NK-92 treated with Interleukin-12 subunit alpha and Interleukin-12 subunit beta, amount 100 ng/mL, for 24 hours (cell line): ENCODE measurements around the gene STX4.
"Not testable (repeated sequence)": the region's sequence is repeated elsewhere in the genome, so short reads cannot be mapped to it uniquely, and the experiment has no call there.

Experiments used
- DNase-seq: peaks from one replicate; lab custom pipeline; 2025; lab: John Stamatoyannopoulos, UW

Gene STX4

DNA sequence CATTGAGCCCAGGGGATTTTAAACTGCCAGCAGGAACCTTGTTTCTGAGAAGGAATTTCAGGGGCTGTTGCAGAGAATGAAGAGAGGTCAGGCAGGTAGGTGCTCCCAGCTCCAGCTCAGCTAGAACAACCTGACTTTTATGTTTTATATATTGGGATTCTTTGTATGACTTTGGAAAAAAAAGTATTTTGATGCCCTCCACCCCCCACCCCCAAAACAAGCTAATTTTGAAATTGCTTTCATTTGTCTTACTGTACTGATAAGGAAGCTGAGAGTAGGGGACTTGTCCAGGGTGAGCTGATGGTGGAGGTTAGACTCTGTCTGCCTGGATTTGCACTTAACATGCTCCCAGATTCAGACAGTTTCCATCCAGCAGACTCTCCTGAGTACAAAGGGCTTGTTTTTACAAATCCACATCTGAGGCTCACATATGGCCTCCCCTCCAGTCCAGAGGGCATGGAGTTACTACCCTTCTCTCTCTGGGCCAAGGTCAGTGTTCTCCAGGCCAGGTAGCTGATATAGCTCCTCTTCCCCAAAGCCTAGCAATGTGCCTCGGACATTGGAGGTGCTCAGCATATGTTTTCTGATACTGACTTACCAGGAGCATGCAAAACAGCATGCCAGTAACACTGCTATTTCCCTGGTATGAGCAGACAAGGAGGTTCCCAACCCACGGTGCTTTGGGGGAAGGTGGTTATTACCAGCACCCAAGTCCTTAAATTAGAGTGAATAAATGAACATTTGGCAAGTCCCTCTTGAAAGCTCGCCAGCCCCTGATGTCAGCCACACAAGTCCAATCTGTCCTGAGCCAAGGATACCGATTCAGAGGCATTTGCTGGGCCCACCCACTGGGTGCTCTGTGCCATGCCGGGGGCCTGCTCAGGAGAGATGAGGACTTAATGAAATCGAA is 34.3 kb upstream of the STX4 start:
- no peak for DNase-seq

DNA sequence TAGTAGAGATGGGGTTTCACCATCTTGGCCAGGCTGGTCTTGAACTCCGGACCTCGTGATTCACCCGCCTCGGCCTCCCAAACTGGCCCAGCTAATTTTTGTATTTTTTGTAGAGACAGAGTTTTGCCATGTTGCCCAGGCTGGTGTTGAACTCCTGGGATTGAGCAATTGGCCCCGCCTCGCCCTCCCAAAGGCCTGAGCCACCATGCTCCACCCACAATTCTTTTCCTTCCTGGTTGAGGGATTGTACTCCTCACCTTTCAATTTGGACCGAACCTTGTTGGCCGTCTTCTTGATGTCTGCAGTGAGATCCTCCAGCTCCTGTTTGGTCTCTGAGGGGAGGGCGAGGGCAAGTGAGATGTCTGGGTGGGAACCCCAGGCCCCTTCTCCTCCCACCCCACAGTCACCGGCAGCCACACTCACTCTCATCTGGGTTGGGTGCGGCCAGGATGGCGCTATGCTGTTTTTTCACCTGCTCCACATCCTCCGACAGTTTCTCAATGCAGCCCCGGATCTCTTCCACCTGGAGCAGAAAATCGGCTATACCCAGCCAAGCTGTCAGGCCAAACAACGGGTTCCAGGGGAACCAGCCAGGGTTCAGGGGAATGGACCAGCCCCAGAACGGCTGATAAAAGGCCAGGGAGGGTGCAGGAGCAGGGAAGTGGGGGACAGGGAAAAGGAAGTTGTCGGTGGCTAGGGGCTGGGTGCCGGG is 32.5 kb upstream of the STX4 start:
- no peak for DNase-seq

DNA sequence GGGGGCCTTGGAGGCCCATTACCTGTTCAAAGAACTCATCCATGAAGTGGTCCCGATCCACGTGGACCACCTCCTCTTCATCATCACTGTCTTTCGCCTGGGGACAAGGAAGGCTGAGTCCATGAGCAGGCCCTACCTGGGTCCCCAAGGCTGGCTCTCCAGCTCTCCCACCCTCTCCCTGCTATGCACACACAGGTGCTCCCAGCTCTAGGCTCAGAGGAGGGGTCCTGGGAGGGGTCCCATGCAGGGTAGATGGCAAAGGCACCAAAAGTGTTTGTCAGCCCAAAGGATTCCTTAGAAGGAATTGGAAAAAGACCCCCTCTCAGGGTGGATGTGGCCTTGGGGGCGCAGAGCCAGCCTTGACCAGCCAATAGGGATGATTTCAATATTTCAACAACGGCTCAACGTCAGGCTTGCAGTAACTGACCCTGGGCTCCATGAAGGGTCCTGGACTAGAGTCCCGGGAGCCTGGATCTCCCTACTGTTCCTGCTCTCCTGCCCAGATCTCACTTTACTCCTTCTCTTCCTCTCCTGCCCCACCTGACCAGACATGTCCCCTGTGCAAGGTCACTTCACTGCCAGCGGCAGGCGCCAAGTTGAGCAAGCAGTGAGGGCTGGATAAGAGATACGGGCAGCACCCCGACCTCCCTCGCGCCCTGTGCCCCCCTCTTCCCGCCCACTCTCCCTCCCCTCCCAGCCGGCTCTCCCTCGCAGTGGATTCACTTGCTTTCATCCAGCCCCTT is 31.7 kb upstream of the STX4 start:
- DNase-seq: no peak

DNA sequence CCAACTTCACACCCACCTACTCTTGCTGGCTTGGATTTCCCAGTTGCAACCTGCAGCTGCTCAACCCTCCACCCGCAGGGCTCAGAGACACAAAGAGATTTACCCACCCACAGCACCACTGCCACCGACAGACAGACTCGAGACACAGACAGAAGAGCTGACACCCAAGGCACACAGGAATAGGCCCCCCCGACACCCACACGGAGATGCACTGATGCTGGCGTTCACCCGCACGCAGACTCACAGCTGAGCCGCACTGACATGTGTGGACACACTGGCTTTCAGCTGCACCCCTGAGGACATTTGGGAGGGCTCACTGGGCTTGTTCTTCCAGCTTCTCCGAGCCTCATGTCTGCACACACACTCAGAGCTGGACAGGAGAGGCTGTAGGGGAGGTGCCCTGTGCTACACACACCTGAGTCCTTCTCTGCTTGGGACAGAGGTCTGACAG is 31.1 kb upstream of the STX4 start:
- no peak for DNase-seq

DNA sequence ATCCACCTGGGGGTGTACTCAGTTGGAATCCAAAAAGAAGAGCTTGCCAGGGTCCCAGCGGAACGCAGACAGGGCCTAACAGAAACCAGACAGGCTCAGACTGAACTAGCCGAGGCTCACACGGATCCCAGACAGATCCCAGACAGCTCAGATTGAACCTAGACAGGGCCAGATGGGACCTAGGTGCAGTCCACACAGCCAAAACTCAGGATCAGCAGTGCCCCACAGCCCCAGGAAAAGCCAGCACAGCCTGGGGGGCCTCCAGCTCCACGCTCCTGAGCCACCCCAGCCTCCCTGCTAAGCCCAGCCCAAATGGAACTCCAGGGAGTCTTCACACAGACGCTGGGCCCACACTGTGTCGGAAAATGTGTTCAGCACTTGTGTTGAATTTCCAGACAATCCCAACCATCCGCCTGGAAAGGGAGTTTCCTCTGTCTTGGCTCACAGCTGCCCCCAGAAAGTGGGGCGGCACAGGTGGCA is 30.5 kb upstream of the STX4 start:
- DNase-seq: no peak

DNA sequence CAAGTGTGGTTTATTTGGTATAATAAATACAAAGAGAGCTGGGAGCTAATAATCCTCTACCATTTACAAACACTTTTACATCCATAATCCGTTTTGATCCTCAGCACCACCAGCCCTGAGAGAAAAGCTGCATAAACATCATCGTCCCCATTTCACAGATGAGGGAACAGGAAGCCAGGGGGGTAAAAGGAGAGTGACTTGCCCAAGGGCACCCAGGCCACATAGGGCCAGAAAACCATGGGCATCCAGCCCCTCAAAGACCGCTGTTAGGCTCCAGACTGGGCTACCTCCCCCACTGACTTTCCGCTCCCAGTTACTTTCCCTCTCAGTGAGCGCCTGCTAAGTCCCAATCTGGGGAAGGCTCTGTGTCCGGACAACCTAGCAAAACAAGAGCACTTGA is 29.6 kb upstream of the STX4 start:
- DNase-seq: no peak

DNA sequence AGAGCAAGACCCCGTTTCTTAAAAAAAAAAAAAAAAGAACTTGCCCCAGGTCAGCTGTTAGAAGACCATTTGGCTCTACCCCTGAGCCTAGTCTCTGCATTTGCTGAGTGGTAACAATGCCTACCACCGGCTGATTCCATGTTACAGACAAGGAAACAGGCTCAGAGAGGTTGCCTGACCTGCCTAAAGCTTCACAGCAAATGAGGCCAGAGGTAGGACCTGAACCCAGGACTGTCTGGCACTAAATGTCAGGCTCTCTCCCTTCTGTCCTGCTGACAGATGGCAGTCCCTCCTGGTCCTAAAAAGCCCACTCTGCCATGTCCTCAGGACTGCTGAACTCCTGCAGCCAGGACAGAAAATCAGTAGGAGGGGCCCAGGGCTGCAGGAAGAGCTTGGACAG is 28.7 kb upstream of the STX4 start:
- no peak for DNase-seq

DNA sequence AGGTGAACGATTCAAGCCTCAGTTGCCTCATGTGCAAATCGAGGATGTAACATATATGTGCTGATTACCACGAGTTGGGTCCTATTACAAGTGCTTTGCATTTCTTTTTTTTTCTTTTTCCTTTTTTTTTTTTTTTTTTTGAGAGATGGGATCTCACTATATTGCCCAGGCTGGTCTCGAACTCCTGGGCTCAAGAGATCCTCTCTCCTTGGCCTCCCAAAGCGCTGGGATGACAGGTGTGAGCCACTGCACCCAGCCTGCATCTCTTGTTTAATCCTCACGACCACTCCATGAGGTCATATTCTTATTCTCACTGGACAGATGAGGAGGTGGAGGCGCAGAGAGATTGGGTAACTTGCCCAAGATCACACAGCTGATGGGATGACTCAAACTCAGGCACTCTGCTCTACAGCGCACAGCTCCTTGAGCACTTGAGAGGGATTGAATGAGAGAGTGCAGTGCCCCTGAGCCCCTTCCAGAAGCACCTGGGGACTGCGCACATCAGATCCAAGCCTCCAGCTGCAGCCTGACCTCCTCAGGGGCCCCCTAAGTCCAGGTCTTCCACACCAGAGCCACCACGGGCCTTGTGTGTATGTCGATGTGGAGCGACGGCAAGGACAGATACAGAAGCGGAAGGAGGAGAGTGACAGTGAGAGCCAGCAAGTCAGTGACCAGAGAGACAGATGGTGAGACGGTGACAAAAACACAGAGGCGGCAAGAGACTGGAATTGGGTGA is 27.8 kb upstream of the STX4 start:
- no peak for DNase-seq

DNA sequence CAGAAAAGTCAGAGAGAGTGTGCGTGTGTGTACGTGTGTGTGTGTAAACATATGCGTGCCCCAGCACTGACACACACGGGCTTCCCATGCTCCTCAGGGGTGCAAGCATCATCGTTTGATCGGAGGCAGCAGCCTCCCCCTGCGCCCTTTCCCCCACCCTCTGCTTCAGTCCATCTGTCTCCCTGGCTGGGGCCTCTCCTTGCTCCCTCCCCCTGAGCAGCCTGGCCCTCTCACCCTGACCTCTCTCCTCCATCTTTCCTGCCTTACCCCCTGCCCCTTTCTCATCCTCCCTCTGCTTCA is 27.3 kb upstream of the STX4 start:
- DNase-seq: no peak

DNA sequence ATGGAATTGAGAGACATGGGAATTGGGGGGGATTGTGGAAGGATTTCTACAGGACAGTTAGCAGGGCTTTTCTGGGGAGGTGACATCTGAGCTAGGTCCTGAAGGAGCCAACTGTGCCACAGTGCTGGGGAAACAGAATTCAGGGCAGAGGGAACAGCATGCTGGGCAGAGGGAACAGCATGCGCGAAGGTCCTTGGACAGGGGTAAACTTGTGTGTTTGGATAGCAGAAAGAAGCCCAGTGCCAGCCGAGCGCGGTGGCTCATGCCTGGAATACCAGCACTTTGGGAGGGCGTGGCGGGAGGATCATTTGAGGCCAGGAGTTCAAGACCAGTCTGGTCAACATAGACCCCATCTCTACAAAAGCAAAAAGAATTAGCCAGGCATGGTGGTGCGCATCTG is 26.8 kb upstream of the STX4 start:
- no peak for DNase-seq

DNA sequence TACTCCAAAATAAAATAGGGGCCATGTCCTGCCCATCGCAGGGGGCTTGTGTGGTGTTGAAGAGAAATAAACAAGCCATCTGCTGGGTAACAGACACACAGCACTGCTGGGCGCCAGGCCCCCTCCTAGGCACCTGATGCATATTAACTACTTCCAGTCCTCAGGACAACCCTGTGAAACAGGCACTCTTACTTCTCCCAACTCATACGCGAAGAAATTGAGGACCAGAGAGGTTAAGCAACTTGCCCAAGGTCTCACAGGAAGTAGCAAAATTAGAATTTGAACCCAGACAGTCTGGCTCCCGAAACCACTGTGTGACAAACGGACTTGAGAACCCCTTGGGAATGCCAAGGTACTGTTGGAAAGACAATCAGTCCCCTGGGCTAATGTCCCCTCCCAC is 25.7 kb upstream of the STX4 start:
- DNase-seq: no peak

DNA sequence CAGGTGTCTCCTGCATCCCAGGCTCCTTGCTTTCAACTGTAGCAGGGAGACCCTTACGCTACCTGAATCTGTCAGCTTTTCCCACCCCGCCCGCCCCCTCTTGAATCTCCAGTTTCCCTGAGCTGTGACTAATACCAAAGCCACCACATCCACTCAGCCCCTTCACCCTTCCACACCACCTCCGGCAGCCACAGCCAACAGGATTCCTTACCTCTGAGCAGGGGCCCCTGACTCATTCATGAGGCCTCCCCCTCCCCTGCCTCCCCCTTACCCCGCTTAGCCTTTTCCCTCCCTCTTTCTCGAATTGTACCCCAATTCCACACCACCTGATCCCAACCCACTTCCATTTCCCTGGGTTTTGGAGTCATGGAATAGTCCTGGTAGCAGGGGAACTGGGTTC is 25.2 kb upstream of the STX4 start:
- DNase-seq: no peak

DNA sequence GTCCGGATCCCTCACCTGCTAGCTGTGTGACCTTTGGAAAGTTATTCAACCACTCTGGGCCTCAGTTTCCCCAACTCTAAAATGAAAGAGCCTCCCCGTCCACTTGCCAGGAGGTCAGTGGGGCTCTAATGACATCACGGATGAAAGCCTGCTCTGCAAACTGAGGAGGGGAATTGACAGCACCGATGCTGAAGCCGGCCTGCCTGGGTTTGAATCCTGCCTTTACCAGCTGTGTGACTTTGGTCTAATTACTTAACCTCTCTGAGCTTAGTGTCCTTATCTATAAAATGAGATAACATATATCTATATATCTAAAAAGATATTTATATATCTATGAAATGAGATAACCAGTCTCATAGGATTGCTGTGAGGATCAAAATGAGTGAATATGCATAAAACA is 24.8 kb upstream of the STX4 start:
- no peak for DNase-seq

DNA sequence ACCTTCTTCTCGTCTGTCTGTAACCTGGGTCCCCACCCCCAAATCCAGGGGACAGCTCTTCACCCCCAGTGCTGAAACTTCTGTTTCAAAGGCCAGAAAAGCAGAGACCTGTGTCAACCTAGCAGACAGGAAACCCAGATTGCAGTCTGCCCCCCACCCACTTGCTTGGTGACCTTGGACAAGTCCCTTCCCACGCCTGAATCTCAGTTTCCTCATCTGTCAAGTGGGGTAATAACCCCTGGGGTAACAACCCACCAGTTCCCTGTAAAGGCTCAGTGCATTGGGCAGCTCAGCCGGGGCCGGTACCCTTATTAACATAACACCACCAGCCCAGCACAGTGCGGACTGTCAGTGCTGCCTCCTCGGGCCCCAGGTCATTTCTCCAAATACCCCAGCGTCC is 24.2 kb upstream of the STX4 start:
- DNase-seq: no peak

DNA sequence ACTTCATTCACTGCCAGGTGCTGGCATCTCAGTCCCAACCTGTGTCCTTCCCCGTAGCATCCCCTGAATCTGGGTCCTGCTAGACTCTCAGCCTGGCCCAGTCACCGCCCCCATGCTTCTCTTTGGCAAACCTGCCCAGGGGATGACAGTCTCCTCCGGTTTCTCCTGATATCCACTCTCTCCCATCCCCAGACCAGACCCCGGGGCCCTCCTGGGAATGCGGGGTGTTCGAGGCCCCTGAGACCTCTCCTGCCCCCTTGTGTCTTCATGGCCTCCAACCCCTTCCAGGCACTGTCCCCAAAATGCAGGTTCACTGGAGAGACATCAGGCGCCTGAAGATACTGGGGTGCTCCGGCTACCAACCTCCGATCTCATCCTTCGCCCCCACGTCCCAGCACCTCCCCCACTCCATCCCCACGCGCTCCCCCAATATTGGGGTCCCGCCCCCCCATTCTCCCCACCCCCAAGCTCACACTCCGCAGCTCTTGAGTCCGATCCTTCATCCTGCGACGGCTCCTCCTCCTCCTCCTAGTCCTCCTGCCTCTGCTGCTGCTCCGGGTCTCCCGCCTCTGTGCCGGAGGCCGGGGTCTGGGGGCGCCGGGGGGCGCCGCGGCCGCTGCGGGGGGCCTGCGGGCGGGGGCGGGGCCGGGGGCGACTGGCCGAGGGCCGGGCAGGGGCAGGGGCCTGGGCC is 23.3 kb upstream of the STX4 start:
- no peak for DNase-seq

DNA sequence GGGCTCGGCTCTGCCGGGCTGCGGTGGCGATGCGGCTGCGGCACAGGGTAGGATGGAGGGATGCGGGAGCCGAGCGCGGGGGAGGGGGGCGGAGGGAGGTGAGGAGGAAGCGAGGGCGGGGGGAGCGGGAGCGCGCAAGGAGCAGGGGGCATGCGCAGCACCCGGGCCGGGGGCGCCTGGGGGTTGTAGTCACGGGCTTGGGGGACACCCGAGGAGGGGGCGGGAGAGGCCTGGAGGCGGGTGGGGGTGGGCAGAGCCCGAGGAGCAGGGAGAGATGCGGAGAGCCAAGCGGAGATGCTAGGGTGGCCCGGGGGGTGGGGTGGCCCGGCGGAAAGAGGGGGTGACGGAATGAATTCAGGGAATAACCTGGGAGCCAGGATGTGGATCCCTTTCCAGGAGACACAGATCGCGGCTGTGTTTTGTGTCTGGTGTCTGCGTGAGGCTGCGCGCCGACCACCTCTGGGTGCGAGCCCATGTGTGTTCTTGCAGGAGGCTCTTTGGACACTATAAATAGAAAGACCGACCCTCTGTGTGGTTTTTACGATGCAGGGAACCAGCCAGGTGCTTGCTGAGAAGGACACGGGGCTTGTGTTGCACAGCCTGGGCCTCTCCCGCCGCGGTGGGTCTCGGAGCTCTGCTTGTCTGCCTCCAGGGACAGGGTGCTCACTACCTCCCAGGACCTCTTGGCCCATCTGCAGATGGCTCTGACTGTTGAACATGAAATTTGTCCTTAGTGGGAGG is 22.6 kb upstream of the STX4 start, which contains the start of gene STX1B:
STX1B (minus strand) TSS at position 54 of the 741 bp plus-strand sequence. CDS start 242 bp downstream, outside the sequence.
- DNase-seq: no peak

DNA sequence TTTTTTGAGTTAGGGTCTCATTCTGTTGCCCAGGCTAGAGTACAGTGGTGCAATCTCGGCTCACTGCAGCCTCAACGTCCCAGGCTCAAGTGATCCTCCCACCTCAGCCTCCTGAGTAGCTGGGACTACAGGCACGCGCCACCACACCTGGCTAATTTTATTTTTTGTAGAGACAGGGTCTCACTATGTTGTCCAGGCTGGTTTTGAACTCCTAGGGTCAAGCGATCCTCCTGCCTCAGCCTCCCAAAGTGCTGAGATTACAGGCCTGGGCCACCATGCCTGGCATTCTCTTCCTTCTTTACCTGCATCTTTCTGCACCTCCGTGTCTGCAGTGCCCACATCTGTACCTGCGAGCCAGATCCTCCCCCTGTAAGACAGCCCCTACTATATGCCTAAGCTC is 21.5 kb upstream of the STX4 start:
- DNase-seq: not testable (repeated sequence)

DNA sequence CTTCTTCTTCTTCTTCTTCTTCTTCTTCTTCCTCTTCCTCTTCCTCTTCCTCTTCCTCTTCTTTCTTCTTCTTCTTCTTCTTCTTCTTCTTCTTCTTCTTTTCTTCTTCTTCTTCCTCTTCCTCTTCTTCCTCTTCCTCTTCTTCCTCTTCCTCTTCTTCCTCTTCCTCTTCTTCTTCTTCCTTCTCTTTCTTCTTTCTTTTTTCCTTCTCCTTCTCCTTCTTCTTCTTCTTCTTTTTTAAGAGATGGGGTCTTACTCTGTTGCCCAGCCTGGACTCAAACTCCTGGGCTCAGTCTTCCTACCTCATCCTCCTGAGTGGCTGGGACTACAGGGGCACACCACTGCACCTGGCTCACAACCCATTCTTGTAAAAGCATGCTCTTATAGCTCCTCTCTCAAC is 20.1 kb upstream of the STX4 start:
- not testable (repeated sequence) for DNase-seq

DNA sequence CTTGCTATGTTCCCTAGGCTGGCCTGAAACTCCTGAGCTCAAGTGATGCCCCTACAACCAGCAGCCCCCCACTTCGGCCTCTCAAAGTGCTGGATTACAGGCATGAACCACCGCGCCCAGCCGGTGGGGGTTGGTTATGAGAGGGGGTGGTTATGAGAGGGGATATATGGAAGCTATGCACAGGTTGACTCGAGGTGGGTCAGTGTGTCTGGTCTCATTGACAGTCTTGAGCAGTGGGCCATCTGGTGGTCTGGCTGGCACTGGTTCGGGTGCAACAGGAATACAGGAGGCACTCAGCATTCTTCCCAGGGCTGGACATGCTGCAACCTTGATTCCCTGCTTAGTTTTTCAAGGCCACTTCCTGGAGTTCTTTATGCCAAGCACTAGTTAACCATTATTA is 17.3 kb upstream of the STX4 start:
- DNase-seq: no peak

DNA sequence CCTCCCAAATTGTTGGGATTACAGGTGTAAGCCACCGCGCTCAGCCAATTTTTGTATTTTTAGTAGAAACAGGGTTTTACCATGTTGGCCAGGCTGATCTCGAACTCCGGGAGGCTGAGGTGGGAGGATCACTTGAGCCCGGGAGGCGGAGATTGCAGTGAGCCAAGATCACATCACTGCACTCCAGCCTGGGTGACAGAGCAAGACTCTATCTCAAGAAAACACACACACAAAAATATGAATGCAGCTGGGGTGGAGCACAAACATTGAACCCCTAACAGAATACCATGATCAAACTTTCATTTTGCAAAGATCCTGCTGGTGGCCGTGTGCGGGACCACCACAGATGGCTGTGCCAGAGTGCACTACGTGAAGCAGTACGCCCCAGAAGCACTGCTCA is 15.6 kb upstream of the STX4 start:
- DNase-seq: not testable (repeated sequence)

DNA sequence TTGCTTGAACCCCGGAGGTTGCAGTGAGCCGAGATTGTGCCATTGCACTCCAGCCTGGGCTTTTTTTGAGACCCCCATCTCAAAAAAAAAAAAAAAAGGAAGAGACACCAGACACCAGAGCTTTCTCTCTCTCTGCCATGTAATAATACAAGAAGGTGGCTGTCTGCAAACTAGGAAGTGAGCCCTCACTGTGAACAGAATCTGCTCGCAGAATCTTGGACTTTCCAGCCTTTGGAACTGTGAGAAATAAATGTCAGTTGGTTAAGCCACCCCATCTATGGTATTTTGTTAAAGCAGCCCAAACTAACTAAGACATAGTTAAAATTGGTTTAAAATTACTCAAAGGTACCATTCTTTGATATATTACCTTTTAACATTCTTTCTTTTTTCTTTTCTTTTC is 12.8 kb upstream of the STX4 start:
- DNase-seq: no peak
